GM12874 (cell line): ENCODE measurements around the gene MRE11.

Experiments
- TF ChIP-seq, protein P1 (sequence below): IDR thresholded peaks from 2 replicates; pipeline ENCODE4 v1.5.1; 2011; ENCODE audit warnings: low read depth, mild to moderate bottlenecking, control low read depth, low read length, moderate library complexity; ENCODE audit not compliant: insufficient read depth

The MRE11 gene

GRCh38 chr11:94418123-94418765 lies 75.4 kb downstream of the MRE11 start:
- TF ChIP-seq, protein P1, sequence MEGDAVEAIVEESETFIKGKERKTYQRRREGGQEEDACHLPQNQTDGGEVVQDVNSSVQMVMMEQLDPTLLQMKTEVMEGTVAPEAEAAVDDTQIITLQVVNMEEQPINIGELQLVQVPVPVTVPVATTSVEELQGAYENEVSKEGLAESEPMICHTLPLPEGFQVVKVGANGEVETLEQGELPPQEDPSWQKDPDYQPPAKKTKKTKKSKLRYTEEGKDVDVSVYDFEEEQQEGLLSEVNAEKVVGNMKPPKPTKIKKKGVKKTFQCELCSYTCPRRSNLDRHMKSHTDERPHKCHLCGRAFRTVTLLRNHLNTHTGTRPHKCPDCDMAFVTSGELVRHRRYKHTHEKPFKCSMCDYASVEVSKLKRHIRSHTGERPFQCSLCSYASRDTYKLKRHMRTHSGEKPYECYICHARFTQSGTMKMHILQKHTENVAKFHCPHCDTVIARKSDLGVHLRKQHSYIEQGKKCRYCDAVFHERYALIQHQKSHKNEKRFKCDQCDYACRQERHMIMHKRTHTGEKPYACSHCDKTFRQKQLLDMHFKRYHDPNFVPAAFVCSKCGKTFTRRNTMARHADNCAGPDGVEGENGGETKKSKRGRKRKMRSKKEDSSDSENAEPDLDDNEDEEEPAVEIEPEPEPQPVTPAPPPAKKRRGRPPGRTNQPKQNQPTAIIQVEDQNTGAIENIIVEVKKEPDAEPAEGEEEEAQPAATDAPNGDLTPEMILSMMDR, result no peak

GRCh38 chr11:94417386-94417987 lies 76.2 kb downstream of the MRE11 start:
- TF ChIP-seq, protein P1, result peak; percentile 21; the same call in 1 of the 2 replicates

DNA sequence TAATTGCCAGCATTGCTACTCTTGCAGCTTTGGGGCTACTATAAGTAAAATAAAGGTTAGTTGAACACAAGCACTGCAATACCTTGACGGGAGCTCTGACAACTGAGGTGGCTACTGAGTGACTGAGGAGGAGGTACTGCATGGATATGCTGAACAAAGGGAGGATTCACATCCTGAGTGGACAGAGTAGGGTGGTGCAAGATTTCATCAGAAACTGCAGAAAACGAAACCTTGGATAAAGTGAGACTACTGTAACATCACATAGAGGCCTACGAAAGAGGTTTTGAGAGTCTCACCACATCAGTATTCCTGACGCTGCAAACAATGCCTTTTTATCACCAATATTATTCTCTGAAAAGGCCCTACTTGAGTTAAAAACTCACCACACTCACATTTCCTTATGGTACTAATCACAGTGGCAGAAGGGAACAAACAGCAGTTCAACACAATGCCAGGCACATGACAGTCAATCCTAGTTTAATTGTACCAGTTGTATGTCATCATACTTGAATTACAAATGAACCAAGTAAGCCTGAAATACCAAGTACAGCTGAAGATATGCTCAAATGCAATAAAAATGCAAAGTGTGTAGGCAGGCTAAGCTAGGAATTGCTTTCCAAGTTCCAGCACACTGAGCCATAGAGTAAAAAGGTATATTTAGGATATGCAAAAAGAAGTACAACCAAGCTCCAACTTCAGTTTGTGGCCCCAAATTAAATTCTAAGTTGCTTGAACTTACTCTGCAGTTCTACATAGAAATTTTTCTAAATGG lies 88.4 kb downstream of the MRE11 start:
- TF ChIP-seq, protein P1, result no peak

DNA sequence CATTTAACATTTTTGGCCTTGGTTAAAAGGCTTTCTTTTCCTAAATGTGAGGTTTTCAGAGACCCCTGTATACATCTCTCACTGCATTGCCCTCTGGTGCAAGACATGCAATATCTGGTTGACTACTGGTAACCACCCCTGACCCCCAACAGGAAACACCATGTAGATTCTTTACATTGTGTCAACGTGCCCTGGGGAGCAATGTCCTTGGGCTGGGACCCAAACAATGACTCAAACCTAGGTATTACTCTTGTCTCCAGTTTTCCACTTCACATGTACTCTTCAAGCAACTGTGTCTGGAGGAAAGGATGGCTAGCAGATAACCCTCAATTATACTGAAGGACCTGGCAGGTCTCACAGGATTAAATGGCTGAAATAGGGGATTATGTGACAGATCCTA lies 91.3 kb downstream of the MRE11 start:
- TF ChIP-seq, protein P1, result no peak

- TF ChIP-seq, protein P1, result no peak
Measured at GRCh38 chr11:94401773-94402265, 91.8 kb downstream of the MRE11 start.

DNA sequence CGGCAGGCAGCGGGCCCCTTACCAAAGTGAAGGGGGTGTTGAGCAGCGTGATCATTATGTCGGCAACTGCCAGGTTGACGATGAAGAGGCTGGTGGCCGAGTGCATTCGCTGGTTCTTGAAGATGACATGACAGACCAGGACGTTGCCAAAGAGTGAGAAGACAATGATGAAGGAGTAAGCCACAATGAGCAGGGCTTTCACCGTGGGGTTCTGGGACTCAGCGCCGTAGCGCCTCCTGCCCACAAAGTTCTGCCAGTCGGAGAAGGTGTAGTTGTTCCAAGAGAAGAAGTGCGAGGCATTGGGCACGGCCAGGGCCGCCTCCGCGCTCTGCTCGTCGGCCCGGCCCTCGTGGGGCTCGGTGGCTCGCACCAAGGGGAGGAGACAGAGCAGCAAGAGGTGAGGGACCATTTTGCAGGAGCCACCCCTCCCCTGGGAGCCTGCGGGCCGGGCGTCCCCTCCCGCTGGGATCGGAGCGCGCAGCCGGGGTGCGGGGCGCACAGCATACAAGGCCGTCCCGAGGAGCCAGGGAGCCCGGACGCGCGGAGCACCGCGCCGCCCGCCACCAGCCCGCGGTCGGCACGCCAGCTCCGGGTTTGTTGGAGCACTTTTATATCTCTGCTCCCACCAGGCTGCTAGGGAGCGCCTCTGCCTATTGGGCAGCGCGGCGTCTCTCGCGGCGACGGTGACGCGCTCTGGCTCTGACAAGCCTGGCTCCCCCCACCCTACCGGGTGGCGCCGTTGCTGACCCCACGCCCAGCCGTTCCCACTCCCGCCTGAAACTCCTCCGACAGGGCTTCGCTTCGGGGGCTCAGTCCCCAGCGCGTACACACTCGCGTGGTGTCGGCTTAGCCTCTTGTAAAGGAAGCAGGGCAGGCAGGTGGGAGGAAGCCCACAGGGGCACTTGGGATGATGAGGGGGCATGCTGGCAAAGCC lies 92.5 kb downstream of the MRE11 start, which contains the start of gene GPR83:
Gene GPR83 (minus strand): TSS at position 581 of the 934 bp plus-strand sequence. CDS start 172 bp downstream, at position 409.
- TF ChIP-seq, protein P1, result no peak
